ENCODE data around the gene SAPCD1. TPM values are rescaled to one million over a fixed set of nuclear protein-coding genes. Genes with fewer than 3 reads are reported as not detected.

SAPCD1 gene
- total RNA-seq, 3 donors from 2014 or later (not counting 1 experiment from before 2014, with no cell fraction given) = 5.4 to 14.5 (median 6.9) TPM

- intact Hi-C loops (cut with micrococcal nuclease) = loop anchor here (1.0 kb wide), 1 partner anchor 39 kb away; the partner anchor contains the start of gene DDAH2
- Mint-ChIP-seq H3K27me3 (ENCODE audit: low read depth in 2 of 2) (no peaks in the 10 kb centered on the region), H3K4me3 (no peak overlapping the region), H3K36me3 (no peaks in the 10 kb centered on the region), H3K9me3 (no peaks in the 10 kb centered on the region), H3K27ac (no peak overlapping the region), H3K4me1 (peaks cover 6 to 28% of the 10 kb centered on the region in 2 donors)
- no peak for TF ChIP-seq CTCF (IDR thresholded peaks at IDR 0.05)
- no peak for ATAC-seq
- 96% methylated on average over 18 of the region's 18 CpGs for WGBS (ENCODE audit: insufficient coverage)
- no peak overlapping the region for H3K27ac ChIP-seq (ENCODE audit: low read length)
- no peak for DNase-seq
- H3K27me3 ChIP-seq (ENCODE audit: control insufficient read depth, insufficient read depth, low read length) = no peaks in the 10 kb centered on the region
- peaks cover 33% of the 10 kb centered on the region for H3K4me1 ChIP-seq (ENCODE audit: control insufficient read depth, insufficient read depth, low read length)
- no peak overlapping the region for H3K4me3 ChIP-seq (ENCODE audit: low read length)
- no peaks in the 10 kb centered on the region for H3K9me3 ChIP-seq (ENCODE audit: control insufficient read depth, insufficient read depth, low read length)
- H3K36me3 ChIP-seq (ENCODE audit: control insufficient read depth, insufficient read depth, low read length) = no peaks in the 10 kb centered on the region
Measured at GRCh38 chr6:31768363-31769257, 6.2 kb downstream of the SAPCD1 start.

- DNase-seq (peak; percentile 80 to 88), ATAC-seq (peak; percentile 95 to 97 (median 95))
- no peaks in the 10 kb centered on the region for H3K9me3 ChIP-seq (ENCODE audit: control insufficient read depth, insufficient read depth, low read length)
- 62% methylated on average over 10 of the region's 12 CpGs for WGBS (ENCODE audit: insufficient coverage)
- H3K27me3 Mint-ChIP-seq (ENCODE audit: low read depth in 2 of 2) = no peaks in the 10 kb centered on the region
- H3K36me3 ChIP-seq (ENCODE audit: control insufficient read depth, insufficient read depth, low read length) = no peaks in the 10 kb centered on the region
- no peak overlapping the region for H3K4me3 Mint-ChIP-seq
- no peak overlapping the region for H3K4me3 ChIP-seq (ENCODE audit: low read length)
- H3K27ac Mint-ChIP-seq = peak overlapping the region; percentile 53 to 60
- no peaks in the 10 kb centered on the region for H3K27me3 ChIP-seq (ENCODE audit: control insufficient read depth, insufficient read depth, low read length)
- intact Hi-C loops (cut with micrococcal nuclease) = loop anchor here (1.0 kb wide), 1 partner anchor 41 kb away; the partner anchor contains the start of gene DDAH2
- H3K4me1 Mint-ChIP-seq = peaks cover 6 to 28% of the 10 kb centered on the region in 2 donors
- no peak overlapping the region for H3K27ac ChIP-seq (ENCODE audit: low read length)
- no peaks in the 10 kb centered on the region for H3K9me3 Mint-ChIP-seq
- no peaks in the 10 kb centered on the region for H3K36me3 Mint-ChIP-seq
- H3K4me1 ChIP-seq (ENCODE audit: control insufficient read depth, insufficient read depth, low read length) = peaks cover 33% of the 10 kb centered on the region
- TF ChIP-seq CTCF (IDR thresholded peaks at IDR 0.05) = peak; percentile 72
Measured at GRCh38 chr6:31769684-31770371, 7.4 kb downstream of the SAPCD1 start.

- Mint-ChIP-seq H3K4me3 (no peak overlapping the region), H3K9me3 (no peaks in the 10 kb centered on the region), H3K36me3 (no peaks in the 10 kb centered on the region), H3K4me1 (peaks cover 6 to 33% of the 10 kb centered on the region in 2 donors), H3K27me3 (ENCODE audit: low read depth in 2 of 2) (no peaks in the 10 kb centered on the region), H3K27ac (peak overlapping the region in 1 of 2 donors; percentile 48)
- H3K36me3 ChIP-seq (ENCODE audit: control insufficient read depth, insufficient read depth, low read length) = no peaks in the 10 kb centered on the region
- no peaks in the 10 kb centered on the region for H3K9me3 ChIP-seq (ENCODE audit: control insufficient read depth, insufficient read depth, low read length)
- DNase-seq = no peak
- intact Hi-C loops (cut with micrococcal nuclease) = no loop called here
- peaks cover 37% of the 10 kb centered on the region for H3K4me1 ChIP-seq (ENCODE audit: control insufficient read depth, insufficient read depth, low read length)
- ATAC-seq = no peak
- WGBS (ENCODE audit: insufficient coverage) = 100% methylated on average over 1 of the region's 2 CpGs
- no peak overlapping the region for H3K27ac ChIP-seq (ENCODE audit: low read length)
- no peaks in the 10 kb centered on the region for H3K27me3 ChIP-seq (ENCODE audit: control insufficient read depth, insufficient read depth, low read length)
- H3K4me3 ChIP-seq (ENCODE audit: low read length) = no peak overlapping the region
- no peak for TF ChIP-seq CTCF (IDR thresholded peaks at IDR 0.05)
Measured at GRCh38 chr6:31770860-31771259, 8.4 kb downstream of the SAPCD1 start.
